Measurements from ENCODE around the gene FAM13A.

DNA sequence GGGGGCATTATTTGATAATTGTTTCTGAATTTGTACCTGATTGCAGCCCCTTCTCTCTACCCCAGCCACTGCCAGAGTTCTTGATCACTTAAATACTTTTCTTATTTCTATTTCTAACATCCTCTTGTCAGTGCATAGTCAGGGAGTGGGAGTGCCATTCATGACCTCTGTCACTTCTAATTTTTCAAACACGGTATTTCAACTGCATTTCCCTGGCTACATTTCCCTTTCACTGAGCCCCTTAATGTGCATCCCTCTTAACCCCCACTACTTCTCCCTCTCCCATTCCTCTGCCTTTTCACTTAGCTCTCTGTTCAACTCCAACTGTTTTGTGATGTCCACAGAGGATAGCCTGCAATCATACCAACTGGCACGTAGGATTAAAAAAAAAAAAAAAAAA is 231.1 kb downstream of the FAM13A start:
- no peak for TF ChIP-seq NFIC (IDR thresholded peaks at IDR 0.05)
- TF ChIP-seq, protein P1, sequence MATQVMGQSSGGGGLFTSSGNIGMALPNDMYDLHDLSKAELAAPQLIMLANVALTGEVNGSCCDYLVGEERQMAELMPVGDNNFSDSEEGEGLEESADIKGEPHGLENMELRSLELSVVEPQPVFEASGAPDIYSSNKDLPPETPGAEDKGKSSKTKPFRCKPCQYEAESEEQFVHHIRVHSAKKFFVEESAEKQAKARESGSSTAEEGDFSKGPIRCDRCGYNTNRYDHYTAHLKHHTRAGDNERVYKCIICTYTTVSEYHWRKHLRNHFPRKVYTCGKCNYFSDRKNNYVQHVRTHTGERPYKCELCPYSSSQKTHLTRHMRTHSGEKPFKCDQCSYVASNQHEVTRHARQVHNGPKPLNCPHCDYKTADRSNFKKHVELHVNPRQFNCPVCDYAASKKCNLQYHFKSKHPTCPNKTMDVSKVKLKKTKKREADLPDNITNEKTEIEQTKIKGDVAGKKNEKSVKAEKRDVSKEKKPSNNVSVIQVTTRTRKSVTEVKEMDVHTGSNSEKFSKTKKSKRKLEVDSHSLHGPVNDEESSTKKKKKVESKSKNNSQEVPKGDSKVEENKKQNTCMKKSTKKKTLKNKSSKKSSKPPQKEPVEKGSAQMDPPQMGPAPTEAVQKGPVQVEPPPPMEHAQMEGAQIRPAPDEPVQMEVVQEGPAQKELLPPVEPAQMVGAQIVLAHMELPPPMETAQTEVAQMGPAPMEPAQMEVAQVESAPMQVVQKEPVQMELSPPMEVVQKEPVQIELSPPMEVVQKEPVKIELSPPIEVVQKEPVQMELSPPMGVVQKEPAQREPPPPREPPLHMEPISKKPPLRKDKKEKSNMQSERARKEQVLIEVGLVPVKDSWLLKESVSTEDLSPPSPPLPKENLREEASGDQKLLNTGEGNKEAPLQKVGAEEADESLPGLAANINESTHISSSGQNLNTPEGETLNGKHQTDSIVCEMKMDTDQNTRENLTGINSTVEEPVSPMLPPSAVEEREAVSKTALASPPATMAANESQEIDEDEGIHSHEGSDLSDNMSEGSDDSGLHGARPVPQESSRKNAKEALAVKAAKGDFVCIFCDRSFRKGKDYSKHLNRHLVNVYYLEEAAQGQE (IDR thresholded peaks at IDR 0.05; ENCODE audit: low read depth) = no peak
- TF ChIP-seq TEAD4 (IDR thresholded peaks at IDR 0.05) = no peak
- no peak for TF ChIP-seq EGR1 (IDR thresholded peaks at IDR 0.05)
- TF ChIP-seq, protein P2, sequence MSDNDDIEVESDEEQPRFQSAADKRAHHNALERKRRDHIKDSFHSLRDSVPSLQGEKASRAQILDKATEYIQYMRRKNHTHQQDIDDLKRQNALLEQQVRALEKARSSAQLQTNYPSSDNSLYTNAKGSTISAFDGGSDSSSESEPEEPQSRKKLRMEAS (IDR thresholded peaks at IDR 0.05) = no peak
- no peak for TF ChIP-seq CEBPB (IDR thresholded peaks at IDR 0.05)
- TF ChIP-seq CREB1 (IDR thresholded peaks at IDR 0.05; ENCODE audit: low read depth) = no peak
